Brain microvascular endothelial cell (primary cell): Measurements from ENCODE around the gene UNKL.

Experiments
- DNase-seq: peaks from one replicate; pipeline ENCODE4 v3.0.0-alpha.2; 2020
- H3K27ac ChIP-seq: fragments of 250-450 bp; sonication (Bioruptor Pico); 2 replicates; pipeline ENCODE4 v1.5.1; 2020; ENCODE audit warnings: mild to moderate bottlenecking, moderate library complexity
- H3K27me3 ChIP-seq: fragments of 250-450 bp; sonication (Bioruptor Pico); replicated peaks from 2 replicates; pipeline ENCODE4 v1.5.1; 2020; ENCODE audit warnings: mild to moderate bottlenecking
- H3K36me3 ChIP-seq: fragments of 250-450 bp; sonication (Bioruptor Pico); replicated peaks from 2 replicates; pipeline ENCODE4 v1.5.1; 2020; ENCODE audit warnings: mild to moderate bottlenecking
- H3K4me3 ChIP-seq: 2 replicates; pipeline ENCODE4 v1.5.1; 2011; ENCODE audit warnings: low read depth, mild to moderate bottlenecking, control low read depth, low read length, moderate library complexity
- CTCF ChIP-seq: IDR thresholded peaks from 2 replicates; pipeline ENCODE4 v1.5.1; 2011; ENCODE audit warnings: low read depth, mild to moderate bottlenecking, moderate library complexity, low read length, control low read depth, inconsistent platforms; ENCODE audit errors: missing control alignments
- in situ Hi-C: cut with HindIII; loops from 2 replicates; pipeline ENCODE4 v1.10.0; 2017; ENCODE audit warnings: low sequenced_read_pairs, low pct_ligation_motif_present

The UNKL gene

GRCh38 chr16:1403036-1403435, 11.5 kb downstream of the UNKL start:
- no peak for TF ChIP-seq CTCF
- in situ Hi-C loops: no loop called here
- Histone ChIP-seq H3K4me3 (no peak overlapping the region), H3K36me3 (no peaks in the 10 kb centered on the region), H3K27ac (no peak overlapping the region), H3K27me3 (no peaks in the 10 kb centered on the region)
- no peak for DNase-seq

GRCh38 chr16:1401758-1402154, 12.7 kb downstream of the UNKL start:
- H3K36me3 ChIP-seq: no peaks in the 10 kb centered on the region
- H3K4me3 ChIP-seq: no peak overlapping the region
- no peaks in the 10 kb centered on the region for H3K27me3 ChIP-seq
- DNase-seq: no peak
- in situ Hi-C loops: no loop called here
- TF ChIP-seq CTCF: no peak
- no peak overlapping the region for H3K27ac ChIP-seq

GRCh38 chr16:1401061-1401757, 13.3 kb downstream of the UNKL start:
- Histone ChIP-seq H3K27ac (no peak overlapping the region), H3K27me3 (no peaks in the 10 kb centered on the region), H3K36me3 (no peaks in the 10 kb centered on the region), H3K4me3 (no peak overlapping the region)
- TF ChIP-seq CTCF: no peak
- in situ Hi-C loops: no loop called here
- no peak for DNase-seq

GRCh38 chr16:1398826-1399581, 15.5 kb downstream of the UNKL start:
- no peak overlapping the region for H3K27ac ChIP-seq
- DNase-seq: no peak
- in situ Hi-C loops: no loop called here
- H3K27me3 ChIP-seq: no peaks in the 10 kb centered on the region
- H3K36me3 ChIP-seq: no peaks in the 10 kb centered on the region
- no peak for TF ChIP-seq CTCF
- no peak overlapping the region for H3K4me3 ChIP-seq

GRCh38 chr16:1398351-1398750, 16.2 kb downstream of the UNKL start:
- H3K27ac ChIP-seq: no peak overlapping the region
- in situ Hi-C loops: no loop called here
- H3K36me3 ChIP-seq: no peaks in the 10 kb centered on the region
- H3K4me3 ChIP-seq: no peak overlapping the region
- no peak for TF ChIP-seq CTCF
- no peak for DNase-seq
- no peaks in the 10 kb centered on the region for H3K27me3 ChIP-seq

GRCh38 chr16:1397779-1398178, 16.7 kb downstream of the UNKL start:
- DNase-seq: no peak
- TF ChIP-seq CTCF: no peak
- H3K36me3 ChIP-seq: no peaks in the 10 kb centered on the region
- no peaks in the 10 kb centered on the region for H3K27me3 ChIP-seq
- no peak overlapping the region for H3K27ac ChIP-seq
- H3K4me3 ChIP-seq: no peak overlapping the region
- in situ Hi-C loops: no loop called here
